PC-3 (cell line): Measurements from ENCODE around the gene BNIP5. TPM values are rescaled to one million over a fixed set of nuclear protein-coding genes. Genes with fewer than 3 reads are reported as not detected.

Experiments
- ATAC-seq: fragments of 200-7000 bp; cut with Tn5 transposase; 2 replicates; pipeline ENCODE4 v1.9.1; 2020; ENCODE audit warnings: mild to moderate bottlenecking, moderate library complexity
- BruUV-seq: library from RNA; stranded (reverse); fragments of 400-500 nt; replicated peaks from 2 replicates; lab custom pipeline; 2021; lab: Mats Ljungman, UMichigan
- CTCF ChIA-PET: fragments of 300-600 bp; sonication (Branson Sonifier 250); formaldehyde crosslinking; loops from one replicate; lab custom pipeline; 2022; ENCODE audit warnings: antibody characterized with exemption; lab: Charles Lee
- POLR2A ChIA-PET: fragments of 300-600 bp; sonication (Branson Sonifier 250); formaldehyde crosslinking; loops from one replicate; lab custom pipeline; 2022; ENCODE audit warnings: antibody characterized with exemption; ENCODE audit not compliant: unreplicated experiment; lab: Charles Lee
- DNase-seq: peaks from one replicate; pipeline ENCODE4 v3.0.0-alpha.2; 2015
- H2AFZ ChIP-seq: fragments of 300-600 bp; sonication (generic); 2 replicates; pipeline ENCODE4 v1.6.0; 2016; ENCODE audit warnings: antibody characterized with exemption, low read length
- H3F3A ChIP-seq: fragments of 300-600 bp; sonication (generic); one replicate; pipeline ENCODE4 v1.6.0; 2017; ENCODE audit warnings: antibody characterized with exemption, low read length, control low read depth, mild to moderate bottlenecking; ENCODE audit not compliant: unreplicated experiment
- H3K27ac ChIP-seq: fragments of 300-600 bp; sonication (generic); 2 replicates; pipeline ENCODE4 v1.5.1; 2016; ENCODE audit warnings: mild to moderate bottlenecking, low read length
- H3K27me3 ChIP-seq: fragments of 300-600 bp; sonication (generic); 2 replicates; pipeline ENCODE4 v1.6.1; 2016; ENCODE audit warnings: low read length, mixed read lengths
- H3K36me3 ChIP-seq: fragments of 300-600 bp; sonication (generic); 2 replicates; pipeline ENCODE4 v1.6.1; 2016; ENCODE audit warnings: low read depth, mixed run types, low read length, mixed read lengths
- H3K4me1 ChIP-seq: fragments of 300-600 bp; sonication (generic); 2 replicates; pipeline ENCODE4 v1.5.1; 2016; ENCODE audit warnings: low read length; ENCODE audit not compliant: insufficient read depth
- H3K4me2 ChIP-seq: fragments of 300-600 bp; sonication (generic); 2 replicates; pipeline ENCODE4 v1.6.0; 2016; ENCODE audit warnings: low read length
- H3K4me3 ChIP-seq: fragments of 300-600 bp; sonication (generic); 2 replicates; pipeline ENCODE4 v1.5.1; 2016; ENCODE audit warnings: mild to moderate bottlenecking, low read length, mixed read lengths
- H3K79me2 ChIP-seq: fragments of 300-600 bp; sonication (generic); 2 replicates; pipeline ENCODE4 v1.6.1; 2017; ENCODE audit warnings: low read length, mixed read lengths
- H3K9ac ChIP-seq: fragments of 300-600 bp; sonication (generic); 2 replicates; pipeline ENCODE4 v1.6.0; 2016; ENCODE audit warnings: mild to moderate bottlenecking, low read length
- H3K9me2 ChIP-seq: fragments of 300-600 bp; sonication (generic); replicated peaks from 2 replicates; pipeline ENCODE4 v1.6.1; 2016; ENCODE audit warnings: mixed run types, low read length, mixed read lengths
- H3K9me3 ChIP-seq: fragments of 300-600 bp; sonication (generic); 2 replicates; pipeline ENCODE4 v1.6.1; 2016; ENCODE audit warnings: low read length, mixed read lengths
- H4K20me1 ChIP-seq: fragments of 300-600 bp; sonication (generic); 2 replicates; pipeline ENCODE4 v1.6.1; 2016; ENCODE audit warnings: low read length, mixed read lengths
- EZH2 ChIP-seq: fragments of 300-600 bp; sonication (generic); IDR thresholded peaks from one replicate; pipeline ENCODE4 v1.6.1; 2017; ENCODE audit warnings: antibody characterized with exemption, mild to moderate bottlenecking, low read length; ENCODE audit not compliant: unreplicated experiment
- EZH2phosphoT487 ChIP-seq: fragments of 300-600 bp; sonication (generic); IDR thresholded peaks from 2 replicates; pipeline ENCODE4 v1.6.1; 2018; ENCODE audit warnings: mild to moderate bottlenecking, antibody characterized with exemption, low read length, borderline replicate concordance
- intact Hi-C: fragments of 100-400 bp; cut with micrococcal nuclease; formaldehyde crosslinking; loops from 2 replicates; pipeline ENCODE4 v1.9.0; 2023
- total RNA-seq: library from RNA; depleted of rRNA; stranded (reverse); fragments of >200 nt; gene quantifications from 2 replicates; pipeline ENCODE4 v1.2.3, GENCODE V29; 2014
- TF ChIP-seq, protein P1 (sequence below): fragments of 300-600 bp; sonication (generic); conservative IDR thresholded peaks from 2 replicates; pipeline ENCODE4 v1.5.1; 2017; ENCODE audit warnings: antibody characterized with exemption, low read depth, mild to moderate bottlenecking, low read length

The BNIP5 gene
- total RNA-seq, 1 experiment from 2014 or later = not detected

DNA sequence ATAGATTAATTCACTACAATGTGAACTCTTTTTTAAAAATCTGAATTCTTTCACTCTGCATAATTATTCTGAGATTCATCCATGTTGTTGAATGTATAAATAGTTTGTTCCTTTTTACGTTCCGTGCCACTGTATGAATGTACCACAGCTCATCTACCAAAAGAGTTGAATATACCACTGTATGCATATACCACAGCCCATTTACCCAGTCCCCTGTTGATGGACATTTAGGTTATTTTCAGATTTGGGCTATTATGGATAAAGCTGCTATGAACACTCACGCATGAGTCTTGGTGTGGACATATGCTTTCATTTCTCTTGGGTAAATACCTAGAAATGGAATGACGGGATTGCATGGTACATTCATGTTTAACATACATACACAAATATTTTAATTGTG is 38.7 kb downstream of the BNIP5 start:
- H3K79me2 ChIP-seq = no peaks in the 10 kb centered on the region
- no peaks in the 10 kb centered on the region for H3K9me3 ChIP-seq
- H3K36me3 ChIP-seq = no peaks in the 10 kb centered on the region
- ATAC-seq (no peak), DNase-seq (no peak)
- POLR2A ChIA-PET = interaction anchor here (0.6 kb wide), 2 partner anchors 10 to 263 kb away, joined by 6 to 7 read pairs; no protein-coding TSS in a partner anchor
- H3K4me1 ChIP-seq = no peaks in the 10 kb centered on the region
- no peak overlapping the region for H3K4me3 ChIP-seq
- TF ChIP-seq, protein P1, sequence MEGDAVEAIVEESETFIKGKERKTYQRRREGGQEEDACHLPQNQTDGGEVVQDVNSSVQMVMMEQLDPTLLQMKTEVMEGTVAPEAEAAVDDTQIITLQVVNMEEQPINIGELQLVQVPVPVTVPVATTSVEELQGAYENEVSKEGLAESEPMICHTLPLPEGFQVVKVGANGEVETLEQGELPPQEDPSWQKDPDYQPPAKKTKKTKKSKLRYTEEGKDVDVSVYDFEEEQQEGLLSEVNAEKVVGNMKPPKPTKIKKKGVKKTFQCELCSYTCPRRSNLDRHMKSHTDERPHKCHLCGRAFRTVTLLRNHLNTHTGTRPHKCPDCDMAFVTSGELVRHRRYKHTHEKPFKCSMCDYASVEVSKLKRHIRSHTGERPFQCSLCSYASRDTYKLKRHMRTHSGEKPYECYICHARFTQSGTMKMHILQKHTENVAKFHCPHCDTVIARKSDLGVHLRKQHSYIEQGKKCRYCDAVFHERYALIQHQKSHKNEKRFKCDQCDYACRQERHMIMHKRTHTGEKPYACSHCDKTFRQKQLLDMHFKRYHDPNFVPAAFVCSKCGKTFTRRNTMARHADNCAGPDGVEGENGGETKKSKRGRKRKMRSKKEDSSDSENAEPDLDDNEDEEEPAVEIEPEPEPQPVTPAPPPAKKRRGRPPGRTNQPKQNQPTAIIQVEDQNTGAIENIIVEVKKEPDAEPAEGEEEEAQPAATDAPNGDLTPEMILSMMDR = no peak
- no peak for TF ChIP-seq EZH2
- no peak for TF ChIP-seq EZH2phosphoT487
- no peak overlapping the region for H3K27ac ChIP-seq
- intact Hi-C loops = no loop called here
- no peak overlapping the region for H3K4me2 ChIP-seq
- BruUV-seq = no TSS peak
- no peaks in the 10 kb centered on the region for H4K20me1 ChIP-seq
- CTCF ChIA-PET = no interaction called here
- H3K9me2 ChIP-seq = no peaks in the 10 kb centered on the region
- H3K9ac ChIP-seq = no peak overlapping the region
- no peaks in the 10 kb centered on the region for H3F3A ChIP-seq
- H2AFZ ChIP-seq = no peak overlapping the region
- H3K27me3 ChIP-seq = peaks cover 14% of the 10 kb centered on the region; the same call in 1 of the 2 replicates

DNA sequence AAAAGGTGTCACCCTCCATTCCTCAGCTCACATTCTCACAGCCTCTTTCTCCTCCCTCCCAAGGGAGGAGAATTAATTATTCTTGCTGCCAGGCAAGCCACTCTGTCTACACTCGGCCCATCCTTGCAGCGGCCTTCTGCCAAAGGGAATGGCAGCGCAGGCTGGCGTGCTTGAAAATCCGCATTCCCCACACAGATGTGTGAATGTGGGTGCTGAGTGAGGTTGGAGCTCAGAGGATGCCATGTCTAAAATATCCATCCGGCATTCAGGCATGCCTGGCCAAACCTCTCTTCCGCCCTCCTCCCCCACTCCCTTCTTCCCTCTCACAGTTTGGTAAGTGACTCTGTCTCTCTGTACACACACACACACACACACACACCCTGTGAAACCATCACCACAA is 39.2 kb downstream of the BNIP5 start:
- ChIA-PET POLR2A (no interaction called here), CTCF (no interaction called here)
- TF ChIP-seq EZH2phosphoT487 = no peak
- TF ChIP-seq EZH2 = no peak
- TF ChIP-seq, protein P1 = no peak
- no TSS peak for BruUV-seq
- H2AFZ ChIP-seq = no peak overlapping the region
- H3K4me2 ChIP-seq = no peak overlapping the region
- DNase-seq (no peak), ATAC-seq (no peak)
- no peaks in the 10 kb centered on the region for H3K79me2 ChIP-seq
- no peaks in the 10 kb centered on the region for H3F3A ChIP-seq
- H4K20me1 ChIP-seq = no peaks in the 10 kb centered on the region
- no peaks in the 10 kb centered on the region for H3K9me2 ChIP-seq
- no peak overlapping the region for H3K9ac ChIP-seq
- no peak overlapping the region for H3K4me3 ChIP-seq
- no peaks in the 10 kb centered on the region for H3K36me3 ChIP-seq
- intact Hi-C loops = no loop called here
- no peak overlapping the region for H3K27ac ChIP-seq
- H3K4me1 ChIP-seq = no peaks in the 10 kb centered on the region
- H3K9me3 ChIP-seq = no peaks in the 10 kb centered on the region
- H3K27me3 ChIP-seq = peaks cover 14% of the 10 kb centered on the region; the same call in 1 of the 2 replicates

DNA sequence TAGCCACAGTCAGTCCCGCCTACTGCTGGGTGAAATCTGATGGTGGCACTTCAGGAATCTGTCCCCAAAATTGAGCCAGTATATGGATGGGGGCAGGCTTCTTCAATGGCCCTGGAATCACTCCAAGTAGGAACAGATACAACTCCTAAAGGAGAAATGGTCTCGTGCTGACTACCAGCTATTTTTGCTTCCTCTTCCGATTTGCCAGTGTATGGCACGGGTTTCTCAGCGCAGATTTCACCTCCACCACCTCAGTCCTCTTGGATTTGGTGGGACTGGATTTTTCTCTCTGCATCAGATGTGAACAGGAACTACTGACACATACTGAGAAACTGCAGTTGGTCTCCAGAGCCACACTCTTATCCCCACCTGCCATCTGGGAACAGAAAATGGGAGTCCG is 39.6 kb downstream of the BNIP5 start:
- CTCF ChIA-PET = no interaction called here
- no peak for DNase-seq
- Histone ChIP-seq H3K9ac (no peak overlapping the region), H3K27ac (no peak overlapping the region), H3K36me3 (no peaks in the 10 kb centered on the region), H4K20me1 (no peaks in the 10 kb centered on the region), H3K79me2 (no peaks in the 10 kb centered on the region), H3K27me3 (peaks cover 14% of the 10 kb centered on the region; the same call in 1 of the 2 replicates), H3K4me2 (no peak overlapping the region), H3K4me1 (no peaks in the 10 kb centered on the region), H3K4me3 (no peak overlapping the region), H3K9me3 (no peaks in the 10 kb centered on the region), H3K9me2 (no peaks in the 10 kb centered on the region), H2AFZ (no peak overlapping the region), H3F3A (no peaks in the 10 kb centered on the region)
- BruUV-seq = no TSS peak
- intact Hi-C loops = no loop called here
- no peak for ATAC-seq
- POLR2A ChIA-PET = no interaction called here
- TF ChIP-seq, protein P1 = no peak
- TF ChIP-seq EZH2phosphoT487 (no peak), EZH2 (no peak)
